ENCODE results near the gene KBTBD12. TPM values are rescaled to one million over a fixed set of nuclear protein-coding genes. Genes with fewer than 3 reads are reported as not detected.
"Not testable (repeated sequence)": the region's sequence is repeated elsewhere in the genome, so short reads cannot be mapped to it uniquely, and the experiment has no call there.

The KBTBD12 gene
- total RNA-seq, 2 experiments from 2014 or later: not detected

DNA sequence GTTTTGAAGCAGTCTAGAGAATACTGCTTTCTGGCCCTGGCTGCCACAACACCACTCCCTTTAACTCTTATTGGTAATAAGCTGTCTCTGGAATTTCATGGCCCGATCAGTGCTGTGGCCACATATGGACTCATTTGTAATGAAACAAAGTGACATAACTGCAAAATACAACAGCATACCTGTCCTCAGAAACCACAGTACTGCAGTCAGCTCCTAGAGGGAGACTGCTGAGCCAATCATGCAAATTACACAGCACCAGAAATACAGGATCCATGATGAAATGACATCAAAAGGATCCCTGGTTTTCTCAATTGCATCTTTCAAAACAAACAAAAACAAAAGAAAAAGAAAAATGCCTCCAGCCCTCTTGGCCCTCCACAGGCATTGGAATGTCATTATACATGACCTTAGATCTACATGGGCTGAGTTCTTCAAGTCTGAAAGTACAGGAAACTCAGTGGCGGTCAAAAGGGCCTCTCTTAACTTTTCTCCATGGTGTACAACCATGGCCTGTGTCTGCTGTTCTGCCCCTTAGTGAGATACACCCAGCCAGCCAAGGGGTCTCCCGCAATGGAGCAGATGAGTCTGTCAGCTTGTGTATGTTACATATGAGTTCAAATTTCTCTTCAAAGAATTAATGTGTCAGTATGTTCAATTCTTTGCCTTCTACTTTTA, 24.9 kb upstream of the KBTBD12 start:
- no peak overlapping the region for H3K4me3 Mint-ChIP-seq
- no peak for DNase-seq
- H3K27ac Mint-ChIP-seq: peak overlapping the region; percentile 65
- ChIA-PET POLR2A (no interaction called here), CTCF (no interaction called here)
- no peaks in the 10 kb centered on the region for H3K27me3 Mint-ChIP-seq
- peaks cover 29% of the 10 kb centered on the region for H3K9me3 Mint-ChIP-seq
- H3K36me3 Mint-ChIP-seq (ENCODE audit: low read depth): peaks cover 24% of the 10 kb centered on the region
- peaks cover 17% of the 10 kb centered on the region for H3K4me1 Mint-ChIP-seq

GRCh38 chr3:127890651-127891290, 24.3 kb upstream of the KBTBD12 start:
- H3K27me3 Mint-ChIP-seq, CTCF ChIA-PET, H3K4me3 Mint-ChIP-seq, POLR2A ChIA-PET: not testable (repeated sequence)
- Mint-ChIP-seq H3K4me1 (peaks cover 17% of the 10 kb centered on the region), H3K9me3 (peaks cover 29% of the 10 kb centered on the region), H3K36me3 (ENCODE audit: low read depth) (peaks cover 24% of the 10 kb centered on the region), H3K27ac (peak overlapping the region; percentile 65)
- peak; percentile 61 for DNase-seq

DNA sequence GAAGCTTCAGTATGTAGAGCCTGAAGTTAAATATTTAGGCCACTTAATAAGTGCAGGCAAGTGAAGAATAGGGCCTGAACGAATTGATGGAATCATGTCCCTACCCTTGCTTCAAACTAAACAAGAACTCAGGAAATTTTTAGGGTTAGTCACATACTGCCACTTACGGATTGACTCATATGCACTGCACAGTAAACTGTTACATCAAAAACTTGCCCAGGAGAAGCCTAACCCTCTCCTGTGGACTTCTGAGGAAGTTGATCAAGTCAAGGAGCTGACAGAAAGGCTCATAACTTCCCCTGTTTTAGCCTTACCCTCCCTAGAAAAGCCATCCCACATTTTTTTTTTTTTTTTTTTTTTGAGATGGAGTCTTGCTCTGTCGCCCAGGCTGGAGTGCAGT, 20.6 kb upstream of the KBTBD12 start:
- peaks cover 25% of the 10 kb centered on the region for H3K9me3 Mint-ChIP-seq
- CTCF ChIA-PET: no interaction called here

GRCh38 chr3:127899200-127899599, 15.8 kb upstream of the KBTBD12 start:
- CTCF ChIA-PET: no interaction called here
- Mint-ChIP-seq H3K4me3 (no peak overlapping the region), H3K27ac (no peak overlapping the region), H3K27me3 (peaks cover 9% of the 10 kb centered on the region), H3K36me3 (ENCODE audit: low read depth) (no peaks in the 10 kb centered on the region), H3K9me3 (peaks cover 2% of the 10 kb centered on the region), H3K4me1 (no peaks in the 10 kb centered on the region)
- DNase-seq: no peak
- POLR2A ChIA-PET: no interaction called here

More for the DNA sequence above, 20.6 kb upstream of the KBTBD12 start:
- no peak overlapping the region for H3K4me3 Mint-ChIP-seq
- H3K4me1 Mint-ChIP-seq: peaks cover 14% of the 10 kb centered on the region
- DNase-seq: no peak
- H3K36me3 Mint-ChIP-seq (ENCODE audit: low read depth): peaks cover 24% of the 10 kb centered on the region
- POLR2A ChIA-PET: no interaction called here
- H3K27me3 Mint-ChIP-seq: no peaks in the 10 kb centered on the region
- no peak overlapping the region for H3K27ac Mint-ChIP-seq

DNA sequence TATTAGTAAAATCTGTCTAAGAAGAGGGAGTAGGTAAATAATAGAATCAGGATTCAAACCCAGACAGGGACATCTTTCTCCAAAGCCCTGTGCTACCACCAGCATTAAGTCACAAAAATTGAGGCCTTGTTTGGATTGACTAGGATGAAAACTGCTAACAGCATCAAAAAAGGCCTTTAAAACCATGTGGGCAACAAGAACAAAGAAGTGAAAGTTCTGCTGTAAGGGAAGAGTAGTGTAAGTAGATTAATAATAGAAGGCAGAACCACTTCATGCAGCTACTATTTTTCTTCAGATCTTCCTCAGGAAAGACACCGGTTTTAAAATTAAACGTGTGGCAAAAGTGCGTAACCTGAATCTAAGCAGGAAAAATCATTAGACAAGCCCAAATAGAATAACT, 15.3 kb upstream of the KBTBD12 start:
- ChIA-PET POLR2A (no interaction called here), CTCF (no interaction called here)
- Mint-ChIP-seq H3K9me3 (peaks cover 5% of the 10 kb centered on the region), H3K27ac (no peak overlapping the region), H3K4me3 (no peak overlapping the region), H3K27me3 (peaks cover 10% of the 10 kb centered on the region), H3K4me1 (no peaks in the 10 kb centered on the region), H3K36me3 (ENCODE audit: low read depth) (no peaks in the 10 kb centered on the region)
- no peak for DNase-seq

DNA sequence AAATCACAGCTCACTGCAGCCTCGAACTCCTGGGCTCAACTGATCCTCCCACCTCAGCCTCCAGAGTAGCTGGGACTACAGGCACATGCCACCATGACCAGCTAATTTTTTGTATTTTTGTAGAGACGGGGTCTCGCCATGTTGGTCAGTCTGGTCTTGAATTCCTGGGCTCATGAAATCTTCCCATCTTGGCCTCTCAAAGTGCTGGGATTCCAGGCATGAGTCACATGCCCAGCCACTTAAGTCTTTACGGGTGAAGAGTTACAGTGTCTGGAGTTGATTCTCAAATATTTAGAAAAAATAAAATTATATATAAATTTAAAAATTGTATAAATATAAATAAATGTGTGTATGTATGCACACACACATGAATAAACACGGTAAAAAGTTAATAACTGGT, 14.5 kb upstream of the KBTBD12 start:
- POLR2A ChIA-PET: no interaction called here
- CTCF ChIA-PET: no interaction called here
- Mint-ChIP-seq H3K27me3 (peaks cover 14% of the 10 kb centered on the region), H3K4me1 (no peaks in the 10 kb centered on the region), H3K4me3 (no peak overlapping the region), H3K36me3 (ENCODE audit: low read depth) (no peaks in the 10 kb centered on the region), H3K9me3 (peaks cover 5% of the 10 kb centered on the region), H3K27ac (no peak overlapping the region)
- no peak for DNase-seq

- Mint-ChIP-seq H3K4me3 (no peak overlapping the region), H3K4me1 (no peaks in the 10 kb centered on the region)
Measured at GRCh38 chr3:127902486-127902885, 12.5 kb upstream of the KBTBD12 start.

DNA sequence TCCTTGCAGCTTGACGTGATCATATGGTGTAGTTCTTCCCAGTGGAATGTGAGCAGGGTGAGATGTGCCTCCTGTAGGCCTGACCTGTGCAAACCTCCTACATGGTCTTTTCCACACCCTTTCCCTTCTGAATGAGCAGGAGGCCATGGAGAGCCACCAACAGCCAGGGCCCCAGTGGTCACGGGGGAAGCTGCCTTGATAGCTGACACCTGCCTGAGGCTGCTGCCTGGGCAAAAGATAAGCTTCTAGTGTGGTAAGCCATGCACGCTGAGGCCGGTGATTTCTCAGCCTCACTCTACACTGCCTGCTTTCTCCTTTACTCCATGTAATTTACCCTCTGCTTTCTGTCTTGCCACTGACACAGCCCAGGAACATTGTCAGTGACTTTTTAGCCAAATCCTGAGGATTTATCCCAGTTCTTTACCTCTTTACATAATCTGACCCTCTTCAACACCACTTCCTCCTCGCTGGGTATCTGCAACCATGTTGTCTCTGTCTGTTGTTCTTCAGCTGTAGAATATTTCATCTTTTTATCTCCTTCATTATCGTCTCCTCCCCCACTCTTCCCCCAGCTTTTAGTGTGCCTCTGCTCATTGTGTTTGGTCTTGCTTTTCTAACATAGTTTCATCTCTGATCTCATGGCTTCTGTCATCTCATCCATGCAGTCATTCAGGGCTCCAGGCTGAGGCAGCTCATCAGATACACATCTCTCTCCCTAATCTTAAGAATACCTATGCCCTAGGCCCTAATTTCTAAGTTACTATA, 11.2 kb upstream of the KBTBD12 start:
- POLR2A ChIA-PET: no interaction called here
- CTCF ChIA-PET: no interaction called here
- H3K4me1 Mint-ChIP-seq: no peaks in the 10 kb centered on the region
- no peak for DNase-seq
- H3K4me3 Mint-ChIP-seq: no peak overlapping the region
- no peaks in the 10 kb centered on the region for H3K36me3 Mint-ChIP-seq (ENCODE audit: low read depth)
- H3K9me3 Mint-ChIP-seq: peaks cover 5% of the 10 kb centered on the region
- peaks cover 21% of the 10 kb centered on the region for H3K27me3 Mint-ChIP-seq
- no peak overlapping the region for H3K27ac Mint-ChIP-seq

More at GRCh38 chr3:127902486-127902885, 12.5 kb upstream of the KBTBD12 start:
- ChIA-PET CTCF (interaction anchor here (0.6 kb wide), 1 partner anchor 1440 kb away, joined by 3 read pairs; no protein-coding TSS in a partner anchor), POLR2A (no interaction called here)
- H3K27ac Mint-ChIP-seq: no peak overlapping the region
- no peak for DNase-seq
- peaks cover 19% of the 10 kb centered on the region for H3K27me3 Mint-ChIP-seq
- peaks cover 5% of the 10 kb centered on the region for H3K9me3 Mint-ChIP-seq
- no peaks in the 10 kb centered on the region for H3K36me3 Mint-ChIP-seq (ENCODE audit: low read depth)

GRCh38 chr3:127905556-127905955, 9.5 kb upstream of the KBTBD12 start:
- no peak for DNase-seq
- H3K9me3 Mint-ChIP-seq: peaks cover 5% of the 10 kb centered on the region
- POLR2A ChIA-PET: no interaction called here
- no peaks in the 10 kb centered on the region for H3K36me3 Mint-ChIP-seq (ENCODE audit: low read depth)
- H3K4me3 Mint-ChIP-seq: no peak overlapping the region
- H3K27ac Mint-ChIP-seq: no peak overlapping the region
- no peaks in the 10 kb centered on the region for H3K4me1 Mint-ChIP-seq
- H3K27me3 Mint-ChIP-seq: peaks cover 26% of the 10 kb centered on the region
- CTCF ChIA-PET: no interaction called here

DNA sequence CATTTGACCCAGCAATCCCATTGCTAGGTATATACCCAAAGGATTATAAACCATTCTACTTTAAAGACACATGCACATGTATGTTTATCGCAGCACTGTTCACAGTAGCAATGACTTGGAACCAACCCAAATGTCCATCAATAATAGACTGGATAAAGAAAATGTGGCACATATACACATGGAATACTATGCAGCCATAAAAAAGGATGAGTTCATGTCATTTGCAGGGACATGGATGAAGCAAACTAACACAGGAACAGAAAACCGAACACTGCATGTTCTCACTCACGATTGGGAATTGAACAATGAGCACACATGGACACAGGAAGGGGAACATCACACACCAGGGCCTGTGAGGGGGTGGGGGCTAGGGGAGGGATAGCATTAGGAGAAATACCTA, 8.4 kb upstream of the KBTBD12 start:
- H3K27ac Mint-ChIP-seq; H3K4me1 Mint-ChIP-seq; CTCF ChIA-PET; DNase-seq; H3K36me3 Mint-ChIP-seq (ENCODE audit: low read depth); POLR2A ChIA-PET; H3K4me3 Mint-ChIP-seq; H3K9me3 Mint-ChIP-seq: not testable (repeated sequence)
- H3K27me3 Mint-ChIP-seq: peaks cover 30% of the 10 kb centered on the region

- no peak overlapping the region for H3K27ac Mint-ChIP-seq
- no peaks in the 10 kb centered on the region for H3K36me3 Mint-ChIP-seq (ENCODE audit: low read depth)
- H3K27me3 Mint-ChIP-seq: peaks cover 34% of the 10 kb centered on the region
- peaks cover 5% of the 10 kb centered on the region for H3K9me3 Mint-ChIP-seq
- CTCF ChIA-PET: no interaction called here
- H3K4me3 Mint-ChIP-seq: no peak overlapping the region
- DNase-seq: no peak
- POLR2A ChIA-PET: no interaction called here
- H3K4me1 Mint-ChIP-seq: no peaks in the 10 kb centered on the region
Measured at GRCh38 chr3:127908202-127908601, 6.8 kb upstream of the KBTBD12 start.

GRCh38 chr3:127908951-127909350, 6.1 kb upstream of the KBTBD12 start:
- no peak for DNase-seq
- Mint-ChIP-seq H3K9me3 (peaks cover 5% of the 10 kb centered on the region), H3K4me1 (no peaks in the 10 kb centered on the region), H3K27ac (no peak overlapping the region), H3K27me3 (peaks cover 40% of the 10 kb centered on the region), H3K36me3 (ENCODE audit: low read depth) (no peaks in the 10 kb centered on the region), H3K4me3 (no peak overlapping the region)
- POLR2A ChIA-PET: no interaction called here
- CTCF ChIA-PET: no interaction called here

- DNase-seq: no peak
- Mint-ChIP-seq H3K4me3 (no peak overlapping the region), H3K9me3 (peaks cover 4% of the 10 kb centered on the region), H3K27me3 (peaks cover 44% of the 10 kb centered on the region), H3K36me3 (ENCODE audit: low read depth) (no peaks in the 10 kb centered on the region), H3K4me1 (no peaks in the 10 kb centered on the region), H3K27ac (no peak overlapping the region)
- ChIA-PET POLR2A (no interaction called here), CTCF (no interaction called here)
Measured at GRCh38 chr3:127909646-127910045, 5.4 kb upstream of the KBTBD12 start.

Data from activated CD4-positive, alpha-beta memory T cell treated with anti-CD3 and anti-CD28 coated beads, Interleukin-2, amount 10 ng/mL, durations not matched to agents 7 days and 5 days (primary cell).